ENCODE data around the gene POLK.

DNA sequence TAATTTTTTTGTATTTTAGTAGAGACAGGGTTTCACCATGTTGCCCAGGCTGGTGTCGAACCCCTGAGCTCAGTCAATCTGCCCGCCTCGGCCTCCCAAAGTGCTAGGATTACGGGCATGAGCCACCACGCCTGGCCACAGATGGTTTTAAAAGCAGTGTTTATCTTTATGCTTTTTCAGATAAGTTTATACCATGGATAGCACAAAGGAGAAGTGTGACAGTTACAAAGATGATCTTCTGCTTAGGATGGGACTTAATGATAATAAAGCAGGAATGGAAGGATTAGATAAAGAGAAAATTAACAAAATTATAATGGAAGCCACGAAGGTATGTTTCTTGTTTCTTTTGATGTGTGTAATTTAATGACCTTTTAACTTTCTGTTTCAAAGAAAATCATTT, 35.1 kb downstream of the POLK start:
- TF ChIP-seq, protein P1, sequence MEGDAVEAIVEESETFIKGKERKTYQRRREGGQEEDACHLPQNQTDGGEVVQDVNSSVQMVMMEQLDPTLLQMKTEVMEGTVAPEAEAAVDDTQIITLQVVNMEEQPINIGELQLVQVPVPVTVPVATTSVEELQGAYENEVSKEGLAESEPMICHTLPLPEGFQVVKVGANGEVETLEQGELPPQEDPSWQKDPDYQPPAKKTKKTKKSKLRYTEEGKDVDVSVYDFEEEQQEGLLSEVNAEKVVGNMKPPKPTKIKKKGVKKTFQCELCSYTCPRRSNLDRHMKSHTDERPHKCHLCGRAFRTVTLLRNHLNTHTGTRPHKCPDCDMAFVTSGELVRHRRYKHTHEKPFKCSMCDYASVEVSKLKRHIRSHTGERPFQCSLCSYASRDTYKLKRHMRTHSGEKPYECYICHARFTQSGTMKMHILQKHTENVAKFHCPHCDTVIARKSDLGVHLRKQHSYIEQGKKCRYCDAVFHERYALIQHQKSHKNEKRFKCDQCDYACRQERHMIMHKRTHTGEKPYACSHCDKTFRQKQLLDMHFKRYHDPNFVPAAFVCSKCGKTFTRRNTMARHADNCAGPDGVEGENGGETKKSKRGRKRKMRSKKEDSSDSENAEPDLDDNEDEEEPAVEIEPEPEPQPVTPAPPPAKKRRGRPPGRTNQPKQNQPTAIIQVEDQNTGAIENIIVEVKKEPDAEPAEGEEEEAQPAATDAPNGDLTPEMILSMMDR (IDR thresholded peaks at IDR 0.05): no peak
- TF ChIP-seq POLR2A (IDR thresholded peaks at IDR 0.05): no peak

All from heart left ventricle (tissue), 13 donors.